SJCRH30 (cell line): ENCODE results near the gene MAN2C1. TPM values are rescaled to one million over a fixed set of nuclear protein-coding genes. Genes with fewer than 3 reads are reported as not detected.
"Not testable (repeated sequence)": the region's sequence is repeated elsewhere in the genome, so short reads cannot be mapped to it uniquely, and the experiment has no call there.

Source experiments
- DNase-seq, 2 experiments: peaks; one replicate each; pipeline ENCODE4 v3.0.0-alpha.2; 2015 to 2020
- H3K27ac ChIP-seq: fragments of 250-450 bp; sonication (Bioruptor Pico); 2 replicates; pipeline ENCODE4 v1.5.1; 2020; ENCODE audit warnings: mild to moderate bottlenecking, moderate library complexity
- H3K27me3 ChIP-seq: fragments of 250-450 bp; sonication (Bioruptor Pico); 2 replicates; pipeline ENCODE4 v1.5.1; 2020; ENCODE audit warnings: mild to moderate bottlenecking, moderate library complexity
- H3K36me3 ChIP-seq: fragments of 250-450 bp; sonication (Bioruptor Pico); 2 replicates; pipeline ENCODE4 v1.5.1; 2020; ENCODE audit warnings: mild to moderate bottlenecking, moderate library complexity
- H3K4me1 ChIP-seq: fragments of 250-450 bp; sonication (Bioruptor Pico); 2 replicates; pipeline ENCODE4 v1.5.1; 2020; ENCODE audit warnings: mild to moderate bottlenecking, moderate library complexity
- H3K4me3 ChIP-seq: fragments of 250-450 bp; sonication (Bioruptor Pico); 2 replicates; pipeline ENCODE4 v1.5.1; 2020; ENCODE audit warnings: mild to moderate bottlenecking, moderate library complexity
- H3K9me3 ChIP-seq: fragments of 250-450 bp; sonication (Bioruptor Pico); replicated peaks from 2 replicates; pipeline ENCODE4 v1.5.1; 2020; ENCODE audit warnings: mild to moderate bottlenecking, moderate library complexity
- total RNA-seq: library from RNA; depleted of rRNA; stranded (reverse); fragments of >200 nt; shearing (Covaris generic); gene quantifications from 2 replicates; pipeline ENCODE4 v1.2.3, GENCODE V29; 2014; rRNA removed

The MAN2C1 gene
- total RNA-seq: 35.1 and 50.3 TPM in 2 replicates

DNA sequence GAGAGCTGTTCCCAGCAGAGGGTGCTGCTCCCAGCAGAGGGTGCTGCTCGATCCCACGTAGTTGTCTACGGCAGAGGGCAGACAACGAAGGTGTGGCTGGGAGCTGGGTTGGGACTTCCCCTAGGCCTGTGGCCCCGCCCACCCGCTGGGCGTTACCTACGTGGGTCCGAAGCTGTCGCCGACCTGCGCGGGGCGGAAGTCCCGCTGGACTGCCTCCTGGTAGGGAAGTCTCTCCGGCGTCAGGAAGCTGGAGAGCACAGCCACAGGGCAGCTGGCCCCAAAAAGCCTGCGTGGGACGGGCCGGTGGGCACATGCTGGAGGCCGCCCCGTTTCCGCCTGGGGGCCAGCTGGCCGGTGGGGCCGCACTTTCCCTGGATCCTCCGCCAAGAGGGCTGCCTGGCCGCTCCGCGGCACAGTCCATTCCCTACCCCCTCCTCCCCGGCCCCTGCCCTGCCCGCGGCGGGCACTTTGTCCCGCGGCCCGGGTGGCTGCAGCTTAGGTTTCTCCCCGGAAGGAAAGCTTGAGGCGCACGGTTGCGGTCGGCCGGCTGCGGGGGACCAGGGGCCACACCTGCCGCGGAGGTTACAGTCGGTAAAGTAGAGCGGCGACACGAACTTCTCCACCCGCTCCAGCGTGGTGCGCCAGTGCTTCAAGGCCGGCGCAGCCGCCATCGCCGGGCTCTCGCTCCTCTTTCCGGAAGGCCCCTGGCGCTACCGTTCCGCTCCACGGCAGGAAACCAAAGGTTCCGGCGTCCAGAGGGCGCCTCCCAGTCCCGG, at the start of gene MAN2C1:
Gene MAN2C1, minus strand, starts transcription at position 695 of the 776 bp plus-strand sequence. Its CDS starts 24 bp downstream, at position 671.
- H3K4me1 ChIP-seq: no peaks in the 10 kb centered on the region
- H3K27ac ChIP-seq: peak within 1 kb of the TSS; percentile 82
- H3K4me3 ChIP-seq: peak within 1 kb of the TSS; percentile 74
- H3K27me3 ChIP-seq: no peaks in the 10 kb centered on the region
- DNase-seq: peak; percentile 97
- H3K9me3 ChIP-seq: no peaks in the 10 kb centered on the region
- H3K36me3 ChIP-seq: peaks cover 23% of the 10 kb centered on the region

DNA sequence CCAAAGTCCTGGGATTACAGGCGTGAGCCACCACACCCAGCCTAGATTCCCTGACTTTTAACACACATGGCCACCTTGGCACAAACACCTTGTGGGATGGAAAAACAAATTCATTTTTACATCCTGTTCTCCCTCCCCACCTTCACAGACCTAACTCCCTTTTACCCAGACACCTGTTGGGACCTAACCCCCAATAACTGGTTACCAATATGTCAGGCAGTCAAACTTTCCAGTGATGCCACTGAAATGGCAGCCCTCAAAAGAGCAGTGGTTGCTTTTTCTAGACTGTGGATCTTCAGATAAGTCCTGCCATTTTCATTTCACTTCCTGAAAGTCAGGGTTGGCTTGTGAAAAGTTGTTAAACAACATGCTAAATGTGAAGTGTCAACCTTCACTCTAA, 48.2 kb upstream of the MAN2C1 start:
- no peak for DNase-seq
- H3K4me3 ChIP-seq: no peak overlapping the region
- no peaks in the 10 kb centered on the region for H3K9me3 ChIP-seq
- no peak overlapping the region for H3K27ac ChIP-seq
- H3K36me3 ChIP-seq: peaks cover 40% of the 10 kb centered on the region
- no peaks in the 10 kb centered on the region for H3K27me3 ChIP-seq
- H3K4me1 ChIP-seq: no peaks in the 10 kb centered on the region

DNA sequence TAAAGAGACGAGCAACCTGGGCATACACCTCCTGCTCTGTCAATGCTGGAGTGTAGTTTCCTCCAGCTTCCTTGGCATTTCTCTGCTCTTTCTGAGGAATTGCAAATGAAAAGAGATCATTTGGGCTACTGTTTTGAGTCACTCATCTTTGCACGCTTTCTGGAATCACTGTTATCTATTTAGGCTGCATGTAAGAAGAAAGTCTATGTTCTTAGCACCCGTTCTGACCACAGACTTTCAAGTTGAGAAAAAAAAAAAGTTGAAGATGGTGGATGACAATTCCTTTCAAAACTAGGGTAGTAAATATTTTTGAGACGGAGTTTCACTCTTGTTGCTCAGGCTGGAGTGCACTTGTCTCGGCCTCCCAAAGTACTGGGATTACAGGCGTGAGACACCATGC, 41.8 kb upstream of the MAN2C1 start:
- Histone ChIP-seq H3K4me3 (no peak overlapping the region), H3K4me1 (no peaks in the 10 kb centered on the region), H3K36me3 (peaks cover 74% of the 10 kb centered on the region), H3K27ac (no peak overlapping the region), H3K9me3 (no peaks in the 10 kb centered on the region), H3K27me3 (no peaks in the 10 kb centered on the region)
- DNase-seq: no peak

DNA sequence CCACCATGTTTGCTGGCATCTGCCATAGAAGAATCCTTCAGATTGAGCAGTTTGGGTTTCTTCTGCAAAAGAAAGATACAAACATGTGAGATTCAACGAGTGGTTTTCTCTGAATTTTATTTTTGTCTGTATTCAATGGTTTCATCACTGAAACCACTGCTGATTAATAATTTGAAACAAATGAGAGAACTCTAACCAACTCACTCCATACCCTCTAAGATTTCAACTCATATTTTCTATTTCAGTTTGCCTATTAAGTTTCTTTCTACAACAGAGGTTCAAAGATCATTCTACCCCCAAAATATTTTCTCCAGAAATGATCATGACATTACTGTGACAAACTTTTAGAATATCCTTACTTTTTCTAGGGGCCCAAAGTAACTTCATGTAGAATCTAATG, 38.7 kb upstream of the MAN2C1 start:
- no peak overlapping the region for H3K4me3 ChIP-seq
- H3K4me1 ChIP-seq: no peaks in the 10 kb centered on the region
- no peak for DNase-seq
- peaks cover 81% of the 10 kb centered on the region for H3K36me3 ChIP-seq
- no peaks in the 10 kb centered on the region for H3K27me3 ChIP-seq
- H3K27ac ChIP-seq: no peak overlapping the region
- no peaks in the 10 kb centered on the region for H3K9me3 ChIP-seq

DNA sequence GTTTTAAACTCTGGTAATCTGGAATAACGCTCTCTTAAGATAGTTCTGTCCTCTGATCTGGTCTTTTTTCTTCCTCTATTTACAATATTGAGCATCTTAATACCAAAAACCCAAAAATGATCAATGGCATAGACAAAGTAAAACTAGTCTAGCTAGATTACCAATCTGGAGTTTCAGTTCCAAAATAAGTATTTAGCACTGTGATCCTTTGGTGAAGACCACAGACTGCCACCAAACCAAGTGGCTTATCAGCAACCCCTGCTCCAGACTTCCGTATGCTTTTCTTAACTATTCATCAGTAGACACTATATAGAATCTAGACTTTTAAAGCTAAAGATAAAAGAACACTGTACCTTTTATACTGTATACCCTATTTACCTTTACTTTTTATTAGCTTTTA, 35.5 kb upstream of the MAN2C1 start:
- H3K4me3 ChIP-seq: no peak overlapping the region
- no peak overlapping the region for H3K27ac ChIP-seq
- H3K27me3 ChIP-seq: no peaks in the 10 kb centered on the region
- no peaks in the 10 kb centered on the region for H3K4me1 ChIP-seq
- peaks cover 79% of the 10 kb centered on the region for H3K36me3 ChIP-seq
- H3K9me3 ChIP-seq: no peaks in the 10 kb centered on the region
- DNase-seq: no peak

DNA sequence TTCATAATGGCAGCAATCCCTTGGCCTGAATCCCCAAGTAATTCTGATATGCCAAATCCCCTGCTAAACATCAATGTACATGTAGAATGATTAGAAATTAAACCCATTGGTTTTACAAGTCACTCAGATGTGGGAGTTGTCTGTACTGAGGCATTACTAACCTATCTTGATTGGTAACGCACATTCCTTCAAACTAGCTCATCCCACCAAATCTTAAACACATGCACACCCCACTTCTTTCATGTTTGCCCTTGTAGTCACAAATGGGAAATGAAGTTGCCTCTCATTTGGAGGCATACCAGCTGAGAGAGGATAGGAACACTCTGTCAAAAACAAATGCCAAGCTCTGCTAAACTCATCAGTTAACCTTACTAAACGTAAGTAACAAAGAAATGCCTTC, 29.1 kb upstream of the MAN2C1 start:
- Histone ChIP-seq H3K4me1 (no peaks in the 10 kb centered on the region), H3K4me3 (no peak overlapping the region), H3K9me3 (no peaks in the 10 kb centered on the region), H3K27ac (no peak overlapping the region), H3K27me3 (no peaks in the 10 kb centered on the region), H3K36me3 (peaks cover 84% of the 10 kb centered on the region)
- DNase-seq: no peak

DNA sequence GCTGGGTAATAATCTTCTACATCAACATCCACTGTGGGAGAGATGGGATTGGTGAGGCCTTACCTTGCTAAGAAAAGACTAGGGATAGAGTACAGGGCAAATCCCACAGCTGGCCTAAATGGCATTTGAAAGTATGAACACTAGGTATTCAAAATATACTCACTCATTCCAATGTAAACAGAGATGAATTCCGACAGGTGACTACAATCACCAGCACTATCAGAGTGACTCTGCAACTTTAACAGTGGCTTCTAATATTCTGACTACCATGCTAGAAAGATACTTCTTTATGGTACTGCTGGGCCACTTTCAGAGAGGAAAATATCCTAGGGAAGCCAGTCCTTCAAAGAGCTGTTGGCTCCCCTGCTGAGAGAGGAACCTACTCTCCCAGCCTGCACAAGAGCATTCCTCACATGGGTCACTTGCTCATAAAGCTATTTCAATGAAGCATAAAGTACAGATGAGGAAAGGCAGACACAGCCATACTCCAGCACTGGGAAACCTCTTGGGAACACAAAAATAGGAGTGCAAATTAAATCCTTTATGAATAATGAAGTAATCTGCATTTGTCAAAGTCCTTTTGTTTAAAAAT, 21.5 kb upstream of the MAN2C1 start:
- peaks cover 81% of the 10 kb centered on the region for H3K36me3 ChIP-seq
- no peaks in the 10 kb centered on the region for H3K4me1 ChIP-seq
- no peak overlapping the region for H3K27ac ChIP-seq
- no peak for DNase-seq
- no peaks in the 10 kb centered on the region for H3K27me3 ChIP-seq
- H3K4me3 ChIP-seq: no peak overlapping the region
- no peaks in the 10 kb centered on the region for H3K9me3 ChIP-seq

DNA sequence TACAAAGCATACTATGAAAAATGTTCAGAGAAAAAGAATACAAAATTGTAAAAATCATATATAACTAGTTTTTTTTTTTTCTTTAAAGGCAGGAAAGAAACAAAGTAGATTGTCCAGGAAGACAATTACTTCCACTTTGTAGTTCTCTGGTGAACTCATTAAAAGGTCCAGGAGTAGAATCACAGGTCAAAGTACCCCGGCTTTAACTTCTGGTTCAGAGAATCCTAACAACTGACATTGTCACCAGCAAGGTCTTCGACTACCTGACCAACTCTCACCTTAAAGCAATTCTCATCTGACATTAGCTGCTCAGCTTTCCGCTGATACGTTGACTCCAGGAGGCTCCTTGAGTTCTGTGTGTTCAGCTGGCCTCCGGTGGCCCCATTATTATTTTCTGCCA, 15.6 kb upstream of the MAN2C1 start:
- DNase-seq: not testable (repeated sequence)
- H3K36me3 ChIP-seq: peaks cover 75% of the 10 kb centered on the region

DNA sequence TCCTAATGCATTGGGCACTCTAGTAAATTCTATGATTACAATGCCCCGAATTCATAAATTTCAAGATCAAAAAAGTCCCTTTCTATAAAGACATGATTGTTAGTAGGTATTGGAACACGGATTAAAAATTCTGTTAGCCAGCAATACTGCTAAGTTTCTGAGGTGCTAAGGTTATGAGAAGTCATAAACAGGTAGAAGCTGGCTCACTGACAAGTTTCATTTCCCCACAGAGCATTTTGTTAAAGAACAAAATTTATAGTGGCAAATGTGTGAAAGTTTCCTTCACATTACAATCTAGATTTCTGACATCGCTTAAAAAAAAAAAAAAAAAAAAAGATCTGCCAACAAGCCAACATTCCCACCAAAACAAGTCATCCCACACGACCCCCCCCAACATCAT, 12.4 kb upstream of the MAN2C1 start:
- no peak overlapping the region for H3K4me3 ChIP-seq
- DNase-seq: no peak
- peaks cover 67% of the 10 kb centered on the region for H3K36me3 ChIP-seq
- H3K27ac ChIP-seq: no peak overlapping the region
- H3K4me1 ChIP-seq: no peaks in the 10 kb centered on the region
- H3K27me3 ChIP-seq: no peaks in the 10 kb centered on the region
- H3K9me3 ChIP-seq: no peaks in the 10 kb centered on the region

More for the DNA sequence above, 15.6 kb upstream of the MAN2C1 start:
- not testable (repeated sequence) for H3K4me1 ChIP-seq, H3K4me3 ChIP-seq, H3K27ac ChIP-seq, H3K27me3 ChIP-seq, H3K9me3 ChIP-seq

DNA sequence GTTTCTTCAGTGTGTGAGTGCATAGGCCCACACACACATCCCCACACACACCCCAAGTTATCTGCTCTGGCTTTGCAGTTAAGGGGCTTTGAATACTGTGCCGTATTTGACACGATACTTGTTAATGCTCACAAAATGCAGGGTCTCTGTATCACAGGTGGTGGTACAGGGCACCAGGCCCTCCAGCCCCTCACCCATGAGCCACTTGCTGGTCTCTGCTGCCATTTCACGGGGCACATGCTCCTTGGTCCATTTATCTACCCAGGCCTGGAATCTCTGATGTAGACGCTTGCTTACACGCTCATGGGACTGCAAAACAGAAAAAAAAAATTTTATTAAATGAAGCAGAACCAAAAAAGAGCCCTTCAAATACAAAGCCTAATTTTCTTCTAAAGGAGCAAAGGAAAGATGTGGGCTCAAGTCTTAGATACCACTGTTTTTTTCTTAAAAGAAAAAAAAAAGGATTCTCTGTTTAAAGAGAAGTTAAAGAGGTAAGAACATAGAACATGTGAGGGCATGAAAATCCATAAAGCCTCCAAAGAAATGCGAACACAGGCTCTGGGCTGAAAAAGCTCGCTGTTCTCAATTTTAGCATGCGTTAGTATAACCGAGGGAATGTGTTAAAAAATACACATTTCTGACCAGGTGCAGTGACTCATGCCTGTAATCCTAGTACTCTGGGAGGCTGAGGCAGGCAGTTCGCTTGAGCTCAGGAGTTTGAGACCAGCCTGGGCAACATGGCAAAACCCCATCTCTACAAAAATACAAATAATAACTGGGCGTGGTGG, 3.7 kb upstream of the MAN2C1 start:
- Histone ChIP-seq H3K27me3 (no peaks in the 10 kb centered on the region), H3K36me3 (peaks cover 48% of the 10 kb centered on the region), H3K4me3 (no peak overlapping the region), H3K9me3 (no peaks in the 10 kb centered on the region), H3K27ac (no peak overlapping the region), H3K4me1 (no peaks in the 10 kb centered on the region)
- no peak for DNase-seq

DNA sequence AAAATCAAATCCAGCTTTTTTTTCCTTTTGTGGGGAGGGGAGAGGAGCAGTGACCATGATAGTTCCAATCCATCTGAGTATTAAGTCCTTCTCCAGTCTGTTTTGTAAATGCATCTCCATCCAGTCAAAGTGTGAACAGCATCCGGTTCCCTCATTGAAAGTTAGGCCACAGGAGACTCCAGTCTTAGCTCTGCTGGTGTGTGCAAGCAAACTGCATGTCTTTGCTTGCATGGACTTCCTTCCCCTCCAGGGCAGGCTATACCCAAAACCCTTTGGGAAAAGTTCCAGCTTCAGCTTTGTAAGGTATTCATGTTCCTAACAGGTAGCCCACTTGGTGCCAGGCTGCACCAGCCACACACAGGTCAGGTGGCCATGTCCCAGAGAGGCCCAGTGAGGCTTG, 3.1 kb upstream of the MAN2C1 start:
- Histone ChIP-seq H3K36me3 (peaks cover 47% of the 10 kb centered on the region), H3K9me3 (no peaks in the 10 kb centered on the region), H3K27me3 (no peaks in the 10 kb centered on the region), H3K4me1 (no peaks in the 10 kb centered on the region), H3K27ac (no peak overlapping the region), H3K4me3 (no peak overlapping the region)
- DNase-seq: no peak

DNA sequence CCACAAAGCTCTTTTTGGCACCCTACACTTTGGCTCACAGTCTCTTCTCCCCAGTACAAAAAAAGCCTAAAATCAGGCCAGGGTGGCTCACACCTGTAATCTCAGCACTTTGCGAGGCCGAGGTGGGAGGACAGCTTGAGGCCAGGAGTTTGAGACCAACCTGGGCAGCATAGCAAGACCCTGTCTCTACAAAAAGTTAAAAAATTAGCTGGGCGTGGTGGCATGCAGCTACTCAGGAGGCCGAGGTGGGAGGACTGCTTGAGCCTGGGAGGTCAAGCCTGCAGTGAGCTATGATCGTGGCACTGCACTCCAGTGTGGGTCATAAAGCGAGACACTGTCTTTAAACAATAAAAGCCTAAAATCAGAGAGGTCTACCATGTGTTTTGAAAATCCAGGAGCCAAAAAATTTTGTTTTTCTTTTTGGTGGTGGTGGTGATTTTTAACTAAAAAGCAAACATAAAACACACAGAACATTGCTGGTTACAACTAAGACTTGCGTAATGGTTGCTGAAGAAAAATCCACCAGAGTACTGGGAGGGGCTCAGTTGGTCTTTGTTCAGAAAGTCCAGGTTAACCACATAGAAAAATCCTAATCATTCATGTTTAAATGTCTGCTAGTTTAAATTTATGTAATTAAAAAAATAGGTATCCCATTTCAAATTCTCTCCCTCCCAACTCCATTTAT, 1.6 kb upstream of the MAN2C1 start:
- Histone ChIP-seq H3K4me3 (no peak overlapping the region), H3K9me3 (no peaks in the 10 kb centered on the region), H3K27me3 (no peaks in the 10 kb centered on the region), H3K4me1 (no peaks in the 10 kb centered on the region), H3K27ac (no peak overlapping the region), H3K36me3 (peaks cover 32% of the 10 kb centered on the region)
- no peak for DNase-seq

DNA sequence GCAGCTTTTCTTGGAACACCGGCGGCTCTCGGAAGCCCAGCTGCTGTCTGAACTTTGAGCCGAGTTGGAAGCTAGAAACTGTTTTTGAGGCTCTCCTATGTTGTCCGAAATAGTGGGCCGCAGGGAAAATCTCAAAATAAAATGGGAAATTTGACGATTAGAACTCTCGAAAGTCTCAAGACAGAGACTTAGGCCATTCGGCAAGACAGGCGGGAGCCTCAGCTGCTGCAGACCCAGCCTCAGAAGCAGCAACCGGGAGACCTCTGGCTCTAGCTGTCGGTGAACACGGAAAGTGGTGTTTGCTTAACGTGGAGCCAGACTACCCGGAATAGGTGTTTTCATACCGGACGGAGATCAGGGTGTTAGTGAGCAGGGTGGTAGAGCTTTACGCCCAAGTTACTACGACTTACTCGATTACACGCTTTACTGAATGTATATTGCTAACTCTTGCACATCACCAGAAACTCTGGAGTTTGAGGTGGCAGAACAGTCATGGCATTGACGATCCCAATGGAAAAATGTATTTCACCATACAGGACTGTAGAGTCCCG, 357 bp upstream of the MAN2C1 start:
- Histone ChIP-seq H3K27ac (peak overlapping the region; percentile 82), H3K4me3 (peak overlapping the region; percentile 74), H3K36me3 (peaks cover 27% of the 10 kb centered on the region), H3K4me1 (no peaks in the 10 kb centered on the region), H3K9me3 (no peaks in the 10 kb centered on the region), H3K27me3 (no peaks in the 10 kb centered on the region)
- DNase-seq: no peak

DNA sequence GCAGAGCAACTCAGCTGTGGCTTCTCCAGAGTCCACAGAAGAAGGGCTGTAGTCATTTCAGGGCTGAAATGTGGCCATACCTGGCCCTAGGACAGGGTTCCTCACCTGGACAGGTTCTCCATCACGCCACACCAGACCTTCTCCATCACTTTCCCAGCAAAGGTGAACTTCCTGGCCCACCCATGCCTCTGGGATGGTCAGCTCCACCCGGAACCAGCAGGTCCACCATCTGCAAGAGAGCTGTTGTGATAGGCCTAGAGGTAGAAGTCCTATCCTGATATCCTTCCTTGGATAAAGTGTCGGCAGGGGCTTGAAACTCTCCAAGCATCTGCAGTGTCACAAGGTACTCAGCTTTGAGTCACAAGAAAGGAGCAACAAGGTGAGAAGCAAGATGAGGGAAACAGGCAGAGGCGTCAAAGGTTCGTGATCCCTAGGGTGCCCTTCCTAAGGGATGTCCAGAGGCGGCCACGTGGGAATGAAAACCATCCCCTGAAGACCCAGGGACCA, 948 bp downstream of the MAN2C1 start:
- peak overlapping the region; percentile 74 for H3K4me3 ChIP-seq
- H3K36me3 ChIP-seq: peaks cover 20% of the 10 kb centered on the region
- no peaks in the 10 kb centered on the region for H3K4me1 ChIP-seq
- H3K27me3 ChIP-seq: no peaks in the 10 kb centered on the region
- no peaks in the 10 kb centered on the region for H3K9me3 ChIP-seq
- no peak overlapping the region; the same call in 1 of the 2 replicates for H3K27ac ChIP-seq
- no peak for DNase-seq
